HG02938 (cell line): ENCODE data around the gene MYO1H.

Experiments used
- ATAC-seq: cut with Tn5 transposase; IDR thresholded peaks from one replicate; pipeline ENCODE4 v1.9.1; 2021; ENCODE audit warnings: mild to moderate bottlenecking, moderate library complexity; ENCODE audit not compliant: unreplicated experiment

MYO1H gene

GRCh38 chr12:109448272-109448671 lies 100.6 kb downstream of the MYO1H start:
- ATAC-seq = no peak

- ATAC-seq = no peak
These were observed 101.1 kb downstream of the MYO1H start for GRCh38 chr12:109448707-109449390.

- no peak for ATAC-seq
These were observed 102.3 kb downstream of the MYO1H start for GRCh38 chr12:109449845-109450532.

- ATAC-seq = no peak
These were observed 103.3 kb downstream of the MYO1H start for GRCh38 chr12:109450980-109451379.

- no peak for ATAC-seq
These were observed 103.7 kb downstream of the MYO1H start for GRCh38 chr12:109451400-109451799.

GRCh38 chr12:109452489-109452888 lies 104.8 kb downstream of the MYO1H start:
- no peak for ATAC-seq

- ATAC-seq = no peak
These were observed 108.0 kb downstream of the MYO1H start for GRCh38 chr12:109455706-109456105.

GRCh38 chr12:109458086-109458485 lies 110.4 kb downstream of the MYO1H start:
- no peak for ATAC-seq

- ATAC-seq = no peak
These were observed 111.1 kb downstream of the MYO1H start for GRCh38 chr12:109458771-109459208.

- ATAC-seq = no peak
These were observed 111.5 kb downstream of the MYO1H start for GRCh38 chr12:109459247-109459646.

GRCh38 chr12:109460538-109460937 lies 112.8 kb downstream of the MYO1H start:
- ATAC-seq = no peak

- ATAC-seq = no peak
These were observed 113.5 kb downstream of the MYO1H start for GRCh38 chr12:109461049-109461845.

GRCh38 chr12:109461846-109462756 lies 114.4 kb downstream of the MYO1H start:
- ATAC-seq = no peak

GRCh38 chr12:109462868-109463692 lies 115.4 kb downstream of the MYO1H start:
- no peak for ATAC-seq

GRCh38 chr12:109463756-109464155 lies 116.1 kb downstream of the MYO1H start:
- ATAC-seq = no peak

GRCh38 chr12:109464642-109465351 lies 117.1 kb downstream of the MYO1H start:
- ATAC-seq = no peak

- ATAC-seq = no peak
These were observed 118.6 kb downstream of the MYO1H start for GRCh38 chr12:109466305-109466704.

- no peak for ATAC-seq
These were observed 119.1 kb downstream of the MYO1H start for GRCh38 chr12:109466821-109467220.
